Thymus (tissue), 14 donors: ENCODE data around the gene APBB1. TPM values are rescaled to one million over a fixed set of nuclear protein-coding genes. Genes with fewer than 3 reads are reported as not detected.

Experiments
- DNase-seq, 9 donors: peaks; one replicate each; pipeline ENCODE4 v3.0.0-alpha.2; 2013; ENCODE audit warnings: low spot score in 9 of 9, low read depth in 6 of 9, missing footprints in 1 of 9
- H3K27ac ChIP-seq, 2 donors: one replicate each; pipeline ENCODE4 v1.5.1; 2013; ENCODE audit warnings: control low read depth in 1 of 2, low read depth in 1 of 2, low read length in 1 of 2, mild to moderate bottlenecking in 1 of 2, moderate library complexity in 1 of 2
- H3K27me3 ChIP-seq, 2 donors: one replicate each; pipeline ENCODE4 v1.5.1; 2013; ENCODE audit warnings: low read length in 1 of 2; ENCODE audit not compliant: control insufficient read depth in 2 of 2, insufficient read depth in 1 of 2
- H3K36me3 ChIP-seq, 2 donors: one replicate each; pipeline ENCODE4 v1.5.1; 2013; ENCODE audit warnings: low read length in 1 of 2, mild to moderate bottlenecking in 1 of 2, moderate library complexity in 1 of 2; ENCODE audit not compliant: control insufficient read depth in 2 of 2, insufficient read depth in 2 of 2
- H3K4me1 ChIP-seq, 2 donors: one replicate each; pipeline ENCODE4 v1.5.1; 2013; ENCODE audit warnings: low read length in 2 of 2; ENCODE audit not compliant: control insufficient read depth in 2 of 2, insufficient read depth in 2 of 2
- H3K4me3 ChIP-seq, 2 donors: one replicate each; pipeline ENCODE4 v1.5.1; 2013; ENCODE audit warnings: low read length in 2 of 2, control low read depth in 1 of 2, mild to moderate bottlenecking in 1 of 2
- H3K9me3 ChIP-seq, 2 donors: one replicate each; pipeline ENCODE4 v1.5.1; 2013; ENCODE audit warnings: low read length in 1 of 2, mild to moderate bottlenecking in 1 of 2; ENCODE audit not compliant: control insufficient read depth in 2 of 2, insufficient read depth in 1 of 2
- WGBS: extraction: QIAGEN DNeasy Blood & Tissue Kit; methylation state at CpG from one replicate; pipeline ENCODE4 v1.1.7; 2013; 5-methylcytosine and 5-hydroxymethylcytosine counted together
- long read RNA-seq, 10 donors: transcript quantifications; one replicate each; lab custom pipeline, GENCODE V29; 2026
- polyA plus RNA-seq: library from polyadenylated mRNA; stranded (reverse); fragments of 200-250 nt; gene quantifications from one replicate; pipeline ENCODE4 v1.2.3, GENCODE V29; 2013
- total RNA-seq: library from RNA; stranded (reverse); fragments of 120-200 nt; gene quantifications from one replicate; pipeline ENCODE4 v1.2.4, GENCODE V29; 2013
- donor health status: healthy.

APBB1 gene
- total RNA-seq (47.0 TPM), polyA plus RNA-seq (70.6 TPM)
- long read RNA-seq, donor 1 = 0 reads
- long read RNA-seq, donor 2 = 0 reads
- long read RNA-seq, donor 3, transcript APBB1-204 (8 exons, 1,458 nt) = major isoform, 7 of 24 reads
- long read RNA-seq, donor 3, transcript APBB1-201 (14 exons, 2,636 nt) = minor isoform, 5 of 24 reads
- long read RNA-seq, donor 3, partial matches to known transcripts = 10 of 24 reads
- long read RNA-seq, donor 3, other reads (novel, unspliced or antisense) = 0 of 24 reads
- long read RNA-seq, donor 4, partial matches to known transcripts = 0 of 3 reads
- long read RNA-seq, donor 4, other reads (novel, unspliced or antisense) = 0 of 3 reads
- long read RNA-seq, donor 5, transcript APBB1-201 (14 exons, 2,636 nt) = major isoform, 8 of 18 reads
- long read RNA-seq, donor 5, partial matches to known transcripts = 5 of 18 reads
- long read RNA-seq, donor 5, other reads (novel, unspliced or antisense) = 0 of 18 reads
- long read RNA-seq, donor 6, transcript APBB1-201 (14 exons, 2,636 nt) = major isoform, 8 of 12 reads
- long read RNA-seq, donor 6, partial matches to known transcripts = 0 of 12 reads
- long read RNA-seq, donor 6, other reads (novel, unspliced or antisense) = 0 of 12 reads
- long read RNA-seq, donor 7, partial matches to known transcripts = 0 of 3 reads
- long read RNA-seq, donor 7, other reads (novel, unspliced or antisense) = 0 of 3 reads
- long read RNA-seq, donor 8, partial matches to known transcripts = 0 of 3 reads
- long read RNA-seq, donor 8, other reads (novel, unspliced or antisense) = 0 of 3 reads
- long read RNA-seq, donor 9, transcript APBB1-201 (14 exons, 2,636 nt) = major isoform, 7 of 8 reads
- long read RNA-seq, donor 9, partial matches to known transcripts = 0 of 8 reads
- long read RNA-seq, donor 9, other reads (novel, unspliced or antisense) = 0 of 8 reads
- long read RNA-seq, donor 10, partial matches to known transcripts = 8 of 14 reads
- long read RNA-seq, donor 10, other reads (novel, unspliced or antisense) = 0 of 14 reads

DNA sequence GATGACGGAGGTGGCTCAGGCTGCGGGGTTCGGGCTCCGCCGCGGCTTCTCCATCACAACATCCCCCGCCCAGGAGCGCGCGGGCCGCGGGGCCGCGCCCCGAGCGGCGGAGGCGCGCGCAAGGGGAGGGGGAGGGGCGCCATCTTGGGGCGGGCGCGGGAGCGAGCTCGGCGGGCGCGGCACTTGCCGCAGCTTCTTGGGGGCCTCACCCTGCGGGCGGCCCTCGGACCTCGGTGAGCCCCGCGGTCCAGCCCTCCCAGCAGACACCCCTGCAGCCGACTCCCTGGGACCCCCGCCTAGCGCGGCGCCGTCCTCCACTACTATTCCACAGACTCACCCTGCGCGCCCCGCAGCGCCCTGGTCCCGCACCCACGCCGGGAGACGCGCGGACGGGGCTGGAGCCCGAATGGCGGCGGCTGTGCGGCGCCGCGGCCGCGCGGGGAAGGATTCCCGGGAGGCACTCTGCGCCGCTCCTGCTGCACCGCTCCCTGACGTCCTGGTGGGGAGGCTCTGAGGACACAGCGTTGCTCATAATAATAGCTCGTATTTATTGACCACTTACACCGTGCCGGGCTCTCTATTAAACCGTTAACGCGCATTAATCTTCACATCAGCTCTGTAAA is at the start of gene APBB1:
Gene APBB1 (minus strand): TSS at position 86 of the 623 bp plus-strand sequence. CDS start 7,747 bp downstream, outside the sequence.
- peak within 1 kb of the TSS; percentile 64 to 97 for H3K4me3 ChIP-seq
- no peaks in the 10 kb centered on the region for H3K36me3 ChIP-seq
- under 1% methylated on average over 75 of the region's 75 CpGs for WGBS
- H3K27ac ChIP-seq = peak within 1 kb of the TSS; percentile 26 to 90
- DNase-seq = peak in 6 of 9 donors; percentile 66 to 89 (median 74)
- H3K9me3 ChIP-seq = peaks cover 0 to 3% of the 10 kb centered on the region in 2 donors
- H3K27me3 ChIP-seq = peaks cover 9 to 59% of the 10 kb centered on the region in 2 donors
- H3K4me1 ChIP-seq = peaks cover 31 to 36% of the 10 kb centered on the region in 2 donors

DNA sequence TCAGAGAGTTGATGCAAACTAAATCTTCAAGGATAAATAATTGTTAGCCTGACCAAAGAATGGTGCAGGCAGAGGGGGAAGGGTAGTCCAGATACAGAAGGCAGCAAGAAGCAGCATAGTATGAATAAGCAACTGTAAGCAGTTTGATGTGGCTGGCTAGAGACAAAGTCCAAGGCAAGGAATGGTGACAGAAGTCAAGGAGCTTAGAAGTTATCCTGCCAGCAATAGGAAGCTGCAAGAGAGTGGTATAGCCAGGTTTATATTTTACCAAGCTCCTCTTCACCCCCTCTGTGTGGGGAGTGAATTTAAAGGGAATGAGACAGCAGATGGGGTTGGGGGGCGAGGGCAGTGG is 40.2 kb upstream of the APBB1 start:
- Histone ChIP-seq H3K36me3 (peaks cover 0 to 20% of the 10 kb centered on the region in 2 donors), H3K9me3 (no peaks in the 10 kb centered on the region), H3K27me3 (no peaks in the 10 kb centered on the region), H3K4me3 (no peak overlapping the region), H3K4me1 (no peaks in the 10 kb centered on the region), H3K27ac (no peak overlapping the region)
- 88% methylated on average over 1 of the region's 1 CpG for WGBS
- DNase-seq = no peak

DNA sequence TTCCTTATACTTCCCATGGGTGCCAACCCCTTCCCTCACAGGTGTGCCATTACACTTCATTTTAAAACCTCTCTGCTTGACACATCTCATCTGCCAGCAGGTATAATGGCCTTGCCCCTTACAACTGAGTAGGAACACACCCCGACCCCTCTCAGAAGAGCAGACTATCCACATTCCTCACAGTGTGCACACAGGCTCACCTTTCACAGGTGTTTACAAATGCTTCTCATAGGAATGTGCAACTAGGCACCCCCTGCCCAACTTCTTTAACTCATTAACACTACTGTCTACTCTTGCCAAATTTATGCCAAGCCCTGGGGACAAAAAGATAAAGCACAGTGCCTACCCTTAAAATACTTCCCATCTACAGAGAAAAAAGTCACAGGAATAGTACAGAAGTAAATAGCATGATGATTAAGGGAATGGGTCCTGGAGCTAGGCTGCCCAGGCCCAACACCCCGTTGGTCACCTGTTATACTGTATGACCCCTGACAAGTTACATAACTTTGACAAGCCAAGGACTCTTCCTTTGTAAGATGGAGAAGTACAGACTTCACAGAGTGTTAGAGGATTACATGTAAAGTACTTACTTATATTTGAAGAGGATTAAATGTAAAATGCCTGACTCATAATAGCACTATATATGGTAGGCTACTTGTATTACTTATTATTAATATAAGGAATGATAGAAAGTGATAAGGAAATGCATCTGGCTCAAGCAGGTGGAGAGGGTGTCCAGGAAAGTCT is 39.6 kb upstream of the APBB1 start:
- Histone ChIP-seq H3K9me3 (no peaks in the 10 kb centered on the region), H3K4me1 (no peaks in the 10 kb centered on the region), H3K27me3 (no peaks in the 10 kb centered on the region), H3K4me3 (no peak overlapping the region), H3K36me3 (peaks cover 0 to 20% of the 10 kb centered on the region in 2 donors), H3K27ac (no peak overlapping the region)
- no peak for DNase-seq
- 94% methylated on average over 2 of the region's 2 CpGs for WGBS

DNA sequence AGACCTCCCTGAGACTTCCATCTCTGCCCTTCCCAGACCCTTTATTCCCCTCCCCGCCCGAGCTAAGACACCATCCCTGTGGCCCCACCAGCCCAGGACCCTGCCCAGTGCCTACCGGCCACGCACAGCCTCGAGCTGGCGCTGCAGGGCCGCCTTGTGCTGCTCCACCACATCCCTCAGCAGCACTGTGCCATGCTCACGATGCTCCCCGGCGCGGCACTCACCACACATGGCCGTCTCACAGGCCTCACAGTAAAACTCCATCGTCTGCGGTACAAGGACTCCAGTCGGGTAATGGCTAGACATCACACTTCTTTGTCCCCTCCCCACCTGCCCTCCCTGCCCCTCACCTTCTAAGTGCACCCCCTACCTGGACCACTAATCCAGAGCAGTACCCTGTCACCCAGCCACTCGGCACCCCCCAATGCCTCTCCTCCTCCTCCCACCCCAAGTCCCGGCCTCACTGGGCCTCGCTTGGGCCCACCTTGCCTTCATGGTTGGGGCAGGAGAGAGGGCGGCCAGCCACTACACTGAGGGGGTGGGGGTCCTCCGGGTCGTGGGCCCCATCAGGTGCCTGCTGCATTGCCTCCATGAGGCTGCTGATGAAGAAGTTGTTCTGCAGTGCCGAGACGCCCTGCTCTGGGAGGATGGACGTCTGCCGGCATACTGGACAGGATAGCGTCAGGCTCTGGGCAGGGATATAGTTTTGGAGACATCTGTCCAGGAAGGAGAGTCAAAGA is 38.9 kb upstream of the APBB1 start:
- no peak overlapping the region for H3K27ac ChIP-seq
- no peaks in the 10 kb centered on the region for H3K27me3 ChIP-seq
- no peak overlapping the region for H3K4me3 ChIP-seq
- peaks cover 0 to 20% of the 10 kb centered on the region in 2 donors for H3K36me3 ChIP-seq
- WGBS = 98% methylated on average over 26 of the region's 26 CpGs
- no peaks in the 10 kb centered on the region for H3K9me3 ChIP-seq
- no peak for DNase-seq
- no peaks in the 10 kb centered on the region for H3K4me1 ChIP-seq

DNA sequence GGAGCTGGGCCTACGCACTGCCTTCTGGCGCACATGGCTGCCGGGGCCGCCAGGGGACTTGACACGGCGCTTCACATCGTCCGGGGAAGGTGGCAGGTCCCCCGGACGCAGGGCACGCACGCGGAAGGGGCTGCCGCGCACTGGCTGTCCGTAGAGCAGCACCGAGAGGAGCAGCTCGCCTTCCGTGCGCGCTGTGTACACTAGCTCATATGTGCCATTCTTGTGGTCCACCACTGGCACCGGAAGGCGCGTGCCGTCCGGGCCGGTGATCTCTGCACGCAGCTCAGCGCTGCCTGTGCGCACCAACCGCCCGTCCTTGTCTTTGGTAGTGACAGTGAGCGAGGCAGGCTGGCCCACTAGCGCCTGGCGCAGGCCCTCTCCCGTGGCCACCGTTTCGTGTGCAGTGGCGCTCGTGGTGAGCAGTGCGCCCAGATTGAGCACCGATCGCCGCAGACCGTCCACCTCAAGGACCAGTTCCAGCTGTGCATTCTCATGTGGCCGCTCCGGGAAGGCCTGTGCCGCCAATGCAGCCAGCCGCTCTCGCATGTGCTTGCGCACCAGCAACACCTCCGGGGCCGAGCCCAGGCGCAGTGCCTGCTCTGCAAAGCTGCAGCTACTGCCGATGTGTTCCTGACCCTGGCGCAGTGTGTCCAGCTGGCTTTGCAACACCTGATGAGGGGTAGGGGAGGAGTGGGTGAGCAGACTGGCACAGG is 37.6 kb upstream of the APBB1 start:
- 98% methylated on average over 56 of the region's 56 CpGs for WGBS
- no peak for DNase-seq
- H3K27me3 ChIP-seq = no peaks in the 10 kb centered on the region

DNA sequence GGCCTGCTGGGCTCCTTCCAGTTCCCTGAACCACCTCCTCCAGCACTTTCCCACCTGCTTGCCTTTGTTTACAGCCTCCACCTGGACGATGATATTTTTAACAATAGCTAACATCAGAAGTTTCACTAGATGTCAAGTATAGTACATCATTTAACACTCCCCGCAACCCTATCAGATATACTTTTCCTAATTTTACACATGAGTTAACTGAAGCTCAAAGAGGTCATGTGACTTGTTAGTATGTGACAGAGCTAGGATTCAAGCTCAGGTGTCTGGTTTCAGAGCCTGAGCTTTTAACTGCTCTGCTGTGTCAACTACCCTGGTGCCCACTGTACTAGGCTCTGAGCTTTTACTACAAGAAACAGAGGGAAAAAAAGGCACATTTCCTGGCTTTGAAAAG is 36.2 kb upstream of the APBB1 start:
- Histone ChIP-seq H3K36me3 (peaks cover 4 to 20% of the 10 kb centered on the region in 2 donors), H3K4me3 (no peak overlapping the region), H3K27ac (no peak overlapping the region), H3K9me3 (no peaks in the 10 kb centered on the region), H3K4me1 (no peaks in the 10 kb centered on the region), H3K27me3 (no peaks in the 10 kb centered on the region)
- 92% methylated on average over 2 of the region's 2 CpGs for WGBS
- no peak for DNase-seq

More for the DNA sequence above, 37.6 kb upstream of the APBB1 start:
- H3K4me1 ChIP-seq = no peaks in the 10 kb centered on the region
- no peaks in the 10 kb centered on the region for H3K9me3 ChIP-seq
- H3K27ac ChIP-seq = no peak overlapping the region
- H3K36me3 ChIP-seq = peaks cover under 1 to 20% of the 10 kb centered on the region in 2 donors
- no peak overlapping the region for H3K4me3 ChIP-seq

DNA sequence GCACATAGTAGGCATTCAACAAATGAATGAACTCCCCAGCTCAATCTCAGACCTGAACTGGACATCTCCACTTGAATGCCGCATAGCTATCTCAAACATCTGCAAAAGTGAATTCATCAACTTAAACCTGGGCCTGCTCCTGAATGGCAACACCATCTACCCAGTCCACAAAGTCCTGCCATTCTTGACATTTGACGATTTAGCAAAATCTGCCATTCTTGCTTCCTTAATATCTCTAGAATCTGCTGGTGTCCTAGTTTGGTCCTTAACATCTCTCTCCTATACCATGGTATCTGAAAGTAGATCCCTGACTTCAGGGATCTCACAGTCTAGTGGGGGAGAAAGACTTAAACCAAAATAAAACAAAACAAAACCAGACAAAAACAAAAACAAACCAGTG is 34.3 kb upstream of the APBB1 start:
- Histone ChIP-seq H3K4me3 (no peak overlapping the region), H3K4me1 (no peaks in the 10 kb centered on the region), H3K27ac (no peak overlapping the region), H3K27me3 (no peaks in the 10 kb centered on the region), H3K9me3 (no peaks in the 10 kb centered on the region), H3K36me3 (peaks cover 4 to 20% of the 10 kb centered on the region in 2 donors)
- WGBS = 98% methylated on average over 2 of the region's 2 CpGs
- DNase-seq = no peak
